Measurements from ENCODE around the gene DSCAM. TPM values are rescaled to one million over a fixed set of nuclear protein-coding genes. Genes with fewer than 3 reads are reported as not detected.

DSCAM gene
- total RNA-seq, 2 donors from 2014 or later, result not detected

GRCh38 chr21:40516335-40516734 is 330.6 kb downstream of the DSCAM start:
- peak in 1 of 2 donors; percentile 55 for ATAC-seq
- intact Hi-C loops (cut with DNase I), result no loop called here
- DNase-seq, result peak; percentile 36

DNA sequence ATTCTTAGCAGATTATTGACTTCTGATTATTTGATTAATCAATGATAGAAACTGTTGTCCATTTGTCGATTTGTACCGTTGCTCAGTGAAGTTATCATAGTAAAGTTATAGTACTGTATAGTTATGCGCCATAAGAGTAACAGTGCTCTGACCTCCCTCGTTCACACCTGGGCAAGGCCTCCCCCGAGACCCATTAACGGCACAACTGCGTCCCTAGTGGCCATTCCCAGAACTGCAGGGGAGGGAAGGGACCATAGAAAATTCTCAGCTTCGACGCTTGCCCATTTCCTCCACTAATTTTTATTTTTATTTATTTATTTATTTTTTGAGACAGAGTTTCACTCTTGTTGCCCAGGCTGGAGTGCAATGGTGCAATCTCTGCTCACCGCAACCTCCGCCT is 334.4 kb downstream of the DSCAM start:
- ATAC-seq (no peak), DNase-seq (no peak)
- intact Hi-C loops (cut with DNase I), result no loop called here

DNA sequence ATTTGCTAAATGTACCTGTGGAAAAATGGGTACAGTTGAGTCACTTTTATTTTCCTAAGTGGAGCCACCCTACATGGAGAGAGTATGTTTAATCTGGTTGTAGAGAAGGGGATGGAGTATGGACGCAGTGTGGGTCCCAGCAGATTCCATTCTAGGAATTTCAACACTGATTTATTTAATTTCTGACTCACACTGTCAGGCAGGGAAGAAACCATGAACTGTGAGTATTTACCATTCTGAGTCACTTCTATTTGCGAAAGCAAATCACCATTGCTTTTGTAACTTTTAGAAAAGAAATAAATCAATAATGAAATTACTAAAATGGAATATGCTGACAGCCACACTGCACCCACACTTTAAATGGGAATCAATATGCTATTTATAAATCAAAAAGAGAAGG is 339.0 kb downstream of the DSCAM start:
- intact Hi-C loops (cut with DNase I), result no loop called here
- ATAC-seq (no peak), DNase-seq (no peak)

DNA sequence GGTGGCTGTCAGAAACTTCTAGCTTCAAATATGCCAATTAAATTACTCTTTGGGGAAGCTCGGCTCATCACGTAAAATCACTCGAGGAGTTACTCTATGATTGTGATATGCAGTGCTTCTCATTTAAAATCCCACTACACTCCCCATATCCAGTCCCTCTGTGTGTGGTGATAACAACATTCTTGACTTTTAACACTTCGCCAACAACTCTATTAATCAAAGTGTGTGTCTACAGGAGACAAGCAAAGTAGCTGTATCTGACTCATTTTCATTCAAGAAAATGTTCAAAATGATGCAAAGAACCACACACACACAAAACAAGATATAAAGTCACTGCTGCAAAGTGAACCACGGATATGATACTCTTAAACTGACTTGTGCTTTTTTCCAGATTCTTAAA is 341.3 kb downstream of the DSCAM start:
- no peak for DNase-seq

GRCh38 chr21:40505244-40505643 is 341.7 kb downstream of the DSCAM start:
- no peak for ATAC-seq
- DNase-seq, result no peak
- intact Hi-C loops (cut with DNase I), result no loop called here

More for the DNA sequence above, 341.3 kb downstream of the DSCAM start:
- peak in 1 of 2 donors; percentile 62 for ATAC-seq
- intact Hi-C loops (cut with DNase I), result no loop called here

DNA sequence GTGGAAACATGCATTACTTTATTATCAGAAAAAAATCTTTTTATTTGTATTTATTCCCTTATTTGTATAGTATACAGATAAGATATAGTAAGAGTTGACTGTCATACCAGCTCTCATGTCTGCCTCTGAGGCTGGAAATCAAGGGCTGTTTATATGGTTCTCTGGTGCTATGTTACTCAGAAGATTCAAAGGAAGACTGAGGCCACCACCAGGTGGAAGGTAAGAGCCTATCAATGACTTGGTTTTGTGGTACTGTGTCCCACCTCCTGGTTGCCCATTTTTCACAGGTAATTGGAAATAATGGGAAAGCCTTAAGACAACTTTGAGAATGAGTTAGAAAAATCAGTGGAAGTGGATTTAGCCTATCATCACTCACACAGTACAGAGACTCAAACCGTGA is 342.1 kb downstream of the DSCAM start:
- no peak for DNase-seq
- intact Hi-C loops (cut with DNase I), result no loop called here
- no peak for ATAC-seq

DNA sequence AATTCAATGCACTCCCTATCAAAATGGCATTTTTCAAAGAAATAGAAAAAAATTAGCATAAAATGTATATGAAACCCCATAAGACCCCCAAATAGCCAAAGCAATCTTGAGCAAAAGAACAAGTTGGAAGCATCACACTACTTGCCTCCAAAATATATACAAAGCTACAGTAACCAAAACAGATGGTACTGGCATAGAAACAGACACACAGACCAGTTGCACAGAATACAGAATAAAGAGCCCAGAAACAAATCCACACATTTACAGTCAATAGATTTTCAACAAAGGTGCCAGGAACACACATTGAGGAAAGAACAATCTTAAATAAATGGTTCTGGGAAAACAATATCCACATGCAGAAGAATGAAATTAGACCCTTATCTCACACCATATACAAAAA is 350.8 kb downstream of the DSCAM start:
- DNase-seq (no peak), ATAC-seq (no peak)
- intact Hi-C loops (cut with DNase I), result no loop called here

- DNase-seq, result no peak
- no peak for ATAC-seq
- intact Hi-C loops (cut with DNase I), result no loop called here
Measured at GRCh38 chr21:40490408-40490807, 356.6 kb downstream of the DSCAM start.

GRCh38 chr21:40489001-40489400 is 358.0 kb downstream of the DSCAM start:
- intact Hi-C loops (cut with DNase I), result no loop called here
- DNase-seq (no peak), ATAC-seq (no peak)

GRCh38 chr21:40481764-40482163 is 365.2 kb downstream of the DSCAM start:
- DNase-seq, result no peak
- no peak for ATAC-seq
- intact Hi-C loops (cut with DNase I), result no loop called here

DNA sequence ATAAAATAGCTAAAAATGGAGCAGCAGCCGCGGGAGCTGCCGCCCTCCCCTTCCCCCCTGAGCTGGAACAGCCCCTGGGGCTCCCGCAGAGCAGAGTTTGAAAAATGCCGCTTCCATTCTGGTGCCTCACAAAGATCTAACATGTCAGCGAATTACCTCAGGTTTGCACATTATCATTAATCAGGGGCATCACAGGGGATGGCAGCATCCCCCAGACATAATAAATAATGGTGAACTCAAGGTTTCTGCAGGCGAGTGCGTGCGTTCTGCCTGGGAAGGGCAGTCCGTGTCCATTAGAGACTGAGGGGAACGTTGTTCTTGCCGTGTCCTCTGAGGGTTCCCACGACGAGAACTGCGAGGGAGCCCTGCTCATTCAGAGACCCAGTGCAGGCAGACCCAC is 372.4 kb downstream of the DSCAM start:
- DNase-seq (no peak), ATAC-seq (no peak)
- intact Hi-C loops (cut with DNase I), result loop anchor here in 1 of 2 donors (10.0 kb wide), 1 partner anchor 860 kb away; no protein-coding TSS in a partner anchor

GRCh38 chr21:40472013-40472412 is 374.9 kb downstream of the DSCAM start:
- intact Hi-C loops (cut with DNase I), result loop anchor here in 1 of 2 donors (10.0 kb wide), 1 partner anchor 863 kb away; no protein-coding TSS in a partner anchor
- DNase-seq (no peak), ATAC-seq (no peak)

GRCh38 chr21:40471103-40471502 is 375.9 kb downstream of the DSCAM start:
- intact Hi-C loops (cut with DNase I), result loop anchor here in 1 of 2 donors (10.0 kb wide), 1 partner anchor 864 kb away; no protein-coding TSS in a partner anchor
- no peak for DNase-seq
- ATAC-seq, result no peak

GRCh38 chr21:40466893-40467483 is 380.0 kb downstream of the DSCAM start:
- intact Hi-C loops (cut with DNase I), result loop anchor here (2.0 to 10.0 kb wide), 3 partner anchors 378 to 602 kb away; partner anchors contain the start of gene DSCAM (in 1 of the 2)
- ATAC-seq (no peak), DNase-seq (no peak)

DNA sequence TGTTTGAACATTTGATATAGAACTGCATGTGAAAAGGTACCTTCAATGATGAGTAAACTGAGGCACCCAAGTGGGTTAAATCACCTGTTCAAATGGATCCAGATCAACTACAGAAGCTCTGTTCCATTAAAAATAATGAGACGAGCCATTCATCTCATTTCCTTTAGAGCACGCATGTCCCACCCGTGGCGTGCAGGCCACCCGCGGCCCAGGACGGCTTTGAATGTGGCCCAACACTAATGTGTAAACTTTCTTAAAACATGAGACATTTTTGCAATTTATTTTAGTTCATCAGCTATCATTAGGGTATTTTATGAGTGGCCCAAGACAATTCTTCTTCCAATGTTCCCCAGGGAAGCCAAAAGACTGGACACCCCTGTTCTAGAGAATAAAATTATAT is 381.6 kb downstream of the DSCAM start:
- DNase-seq, result no peak
- intact Hi-C loops (cut with DNase I), result loop anchor here (10.0 kb wide), 2 partner anchors 379 to 599 kb away; partner anchors contain the start of gene DSCAM (in 1 of the 2)

GRCh38 chr21:40463176-40463575 is 383.8 kb downstream of the DSCAM start:
- no peak for DNase-seq
- ATAC-seq, result no peak
- intact Hi-C loops (cut with DNase I), result loop anchor here (10.0 kb wide), 2 partner anchors 382 to 602 kb away; partner anchors contain the start of gene DSCAM (in 1 of the 2)

More for the DNA sequence above, 381.6 kb downstream of the DSCAM start:
- no peak for ATAC-seq

DNA sequence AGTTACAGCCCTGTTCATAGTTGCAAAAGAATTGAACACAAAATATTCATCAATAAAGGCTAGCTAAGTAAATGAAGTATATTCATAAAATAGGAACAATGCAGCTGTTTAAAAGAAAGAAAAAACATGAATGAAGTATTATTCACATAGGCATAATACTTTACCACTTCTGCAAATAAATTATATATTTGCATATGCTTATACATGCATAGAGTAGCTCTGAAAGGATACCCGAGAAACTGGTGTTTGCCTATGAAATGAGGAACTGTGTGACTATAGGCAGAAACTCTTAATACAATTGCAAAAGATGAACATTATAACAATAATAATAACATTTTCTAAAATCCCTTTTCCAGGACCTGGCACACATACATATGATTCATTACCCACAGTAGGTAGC is 385.9 kb downstream of the DSCAM start:
- intact Hi-C loops (cut with DNase I), result loop anchor here (10.0 kb wide), 2 partner anchors 384 to 604 kb away; partner anchors contain the start of gene DSCAM (in 1 of the 2)
- ATAC-seq, result no peak
- no peak for DNase-seq

DNA sequence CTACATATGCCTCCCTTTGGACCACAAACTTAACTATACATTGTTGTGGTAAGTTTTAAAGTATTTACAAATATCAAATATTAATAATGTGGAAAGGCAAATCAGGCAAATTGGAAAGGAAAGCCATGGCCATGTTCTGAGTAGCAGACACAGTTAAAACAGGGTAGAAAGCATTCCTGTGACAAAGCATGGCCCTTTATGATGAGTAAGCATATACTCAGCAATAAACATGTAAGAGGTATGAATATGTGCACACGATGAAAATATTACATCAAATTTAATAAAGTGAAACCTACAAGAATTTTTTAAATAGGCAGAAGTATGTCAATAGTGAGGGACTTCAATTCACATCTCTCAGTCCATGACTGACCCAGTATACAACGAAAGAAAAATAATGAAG is 389.2 kb downstream of the DSCAM start:
- ATAC-seq, result no peak
- intact Hi-C loops (cut with DNase I), result no loop called here
- no peak for DNase-seq

- ATAC-seq, result no peak
- intact Hi-C loops (cut with DNase I), result no loop called here
Measured at GRCh38 chr21:40454057-40454456, 392.9 kb downstream of the DSCAM start.

DNA sequence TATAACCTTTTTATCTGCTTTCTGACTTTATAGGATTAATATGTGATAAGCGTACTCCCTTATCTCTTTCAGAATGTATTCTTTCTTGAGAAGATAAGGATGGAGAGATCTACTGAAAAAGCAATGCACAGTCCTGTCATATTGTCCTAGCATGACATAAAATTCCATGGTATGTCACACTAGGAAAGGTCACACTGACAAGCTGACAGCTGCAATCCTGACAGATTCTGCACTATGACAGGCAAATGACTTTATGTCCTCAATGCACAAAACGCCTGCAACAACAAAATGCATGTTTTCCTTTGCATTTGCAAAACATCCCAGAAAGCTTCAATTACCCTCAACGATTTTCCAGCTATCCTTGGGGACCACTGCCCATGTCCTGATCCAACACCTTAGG is 393.8 kb downstream of the DSCAM start:
- ATAC-seq (no peak), DNase-seq (no peak)
- intact Hi-C loops (cut with DNase I), result no loop called here

More at GRCh38 chr21:40454057-40454456, 392.9 kb downstream of the DSCAM start:
- DNase-seq, result no peak

DNA sequence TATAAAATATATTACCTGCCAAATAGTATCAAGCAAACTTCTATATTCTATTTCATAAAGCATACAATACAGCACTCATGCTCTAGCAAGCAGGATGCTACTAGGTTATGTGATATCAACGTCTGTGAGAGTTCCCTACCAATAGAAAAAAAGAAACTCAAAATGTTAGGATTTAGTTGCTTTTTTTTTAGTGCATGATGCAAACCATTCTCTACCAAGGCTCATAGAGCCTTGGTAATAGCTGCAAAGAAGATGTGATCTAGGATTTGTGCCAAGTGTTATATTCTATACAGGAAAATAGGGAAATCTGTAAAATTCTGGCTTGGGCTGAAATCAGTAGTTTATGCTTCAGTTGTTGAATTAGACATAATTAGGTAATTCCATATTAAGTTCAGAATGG is 394.4 kb downstream of the DSCAM start:
- intact Hi-C loops (cut with DNase I), result no loop called here
- no peak for ATAC-seq
- DNase-seq, result no peak

Data from left cardiac atrium (tissue), 4 donors.